Gastrocnemius medialis (tissue), 4 donors: ENCODE data around the gene REC8.

Source experiments
- POLR2A ChIP-seq, 2 donors: fragments of 450-650 bp; IDR thresholded peaks; one replicate each; pipeline ENCODE4 v1.6.1; 2017; ENCODE audit warnings: antibody characterized with exemption in 2 of 2, mild to moderate bottlenecking in 2 of 2, moderate library complexity in 2 of 2
- TF ChIP-seq, protein P1 (sequence below), 5 experiments: fragments of 450-650 bp in 3 of 5; fragments of 200-600 bp in 2 of 5; sonication (generic) in 2 of 5; IDR thresholded peaks in 4 of 5; conservative IDR thresholded peaks in 1 of 5; 1 replicate in 4 of 5; 2 replicates in 1 of 5; pipeline ENCODE4 v1.5.1; 2016 to 2019; ENCODE audit warnings: antibody characterized with exemption in 5 of 5, mild to moderate bottlenecking in 3 of 5, moderate library complexity in 3 of 5

DNA sequence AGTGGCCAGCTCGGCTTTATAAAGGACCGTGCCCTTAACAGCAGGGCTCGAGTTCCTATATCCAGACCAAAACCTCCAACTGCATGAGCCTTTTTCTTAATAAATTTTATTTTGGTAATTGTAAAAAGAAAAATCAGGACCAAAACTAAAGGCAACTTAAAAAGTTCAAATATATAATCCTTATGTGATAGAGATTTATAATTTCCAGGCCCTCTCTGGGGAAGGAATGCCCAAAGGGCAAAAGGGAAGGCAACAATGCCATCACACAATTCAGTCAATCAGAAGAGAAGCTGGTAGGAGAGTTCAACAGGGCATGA is 17.1 kb downstream of the REC8 start:
- no peak for TF ChIP-seq POLR2A (IDR thresholded peaks at IDR 0.05)
- TF ChIP-seq, protein P1, sequence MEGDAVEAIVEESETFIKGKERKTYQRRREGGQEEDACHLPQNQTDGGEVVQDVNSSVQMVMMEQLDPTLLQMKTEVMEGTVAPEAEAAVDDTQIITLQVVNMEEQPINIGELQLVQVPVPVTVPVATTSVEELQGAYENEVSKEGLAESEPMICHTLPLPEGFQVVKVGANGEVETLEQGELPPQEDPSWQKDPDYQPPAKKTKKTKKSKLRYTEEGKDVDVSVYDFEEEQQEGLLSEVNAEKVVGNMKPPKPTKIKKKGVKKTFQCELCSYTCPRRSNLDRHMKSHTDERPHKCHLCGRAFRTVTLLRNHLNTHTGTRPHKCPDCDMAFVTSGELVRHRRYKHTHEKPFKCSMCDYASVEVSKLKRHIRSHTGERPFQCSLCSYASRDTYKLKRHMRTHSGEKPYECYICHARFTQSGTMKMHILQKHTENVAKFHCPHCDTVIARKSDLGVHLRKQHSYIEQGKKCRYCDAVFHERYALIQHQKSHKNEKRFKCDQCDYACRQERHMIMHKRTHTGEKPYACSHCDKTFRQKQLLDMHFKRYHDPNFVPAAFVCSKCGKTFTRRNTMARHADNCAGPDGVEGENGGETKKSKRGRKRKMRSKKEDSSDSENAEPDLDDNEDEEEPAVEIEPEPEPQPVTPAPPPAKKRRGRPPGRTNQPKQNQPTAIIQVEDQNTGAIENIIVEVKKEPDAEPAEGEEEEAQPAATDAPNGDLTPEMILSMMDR (IDR thresholded peaks at IDR 0.05 in 4 of 5, conservative IDR thresholded peaks at IDR 0.05 in 1 of 5) = no peak
